NCI-H146 treated with DMSO at 0.1 percent for 48 hours (cell line): ENCODE results near the gene ADIPOQ.
"Not testable (repeated sequence)": the region's sequence is repeated elsewhere in the genome, so short reads cannot be mapped to it uniquely, and the experiment has no call there.

Source experiments
- DNase-seq: peaks from one replicate; lab custom pipeline; 2025; ENCODE audit not compliant: unreplicated experiment; lab: John Stamatoyannopoulos, UW

ADIPOQ gene

DNA sequence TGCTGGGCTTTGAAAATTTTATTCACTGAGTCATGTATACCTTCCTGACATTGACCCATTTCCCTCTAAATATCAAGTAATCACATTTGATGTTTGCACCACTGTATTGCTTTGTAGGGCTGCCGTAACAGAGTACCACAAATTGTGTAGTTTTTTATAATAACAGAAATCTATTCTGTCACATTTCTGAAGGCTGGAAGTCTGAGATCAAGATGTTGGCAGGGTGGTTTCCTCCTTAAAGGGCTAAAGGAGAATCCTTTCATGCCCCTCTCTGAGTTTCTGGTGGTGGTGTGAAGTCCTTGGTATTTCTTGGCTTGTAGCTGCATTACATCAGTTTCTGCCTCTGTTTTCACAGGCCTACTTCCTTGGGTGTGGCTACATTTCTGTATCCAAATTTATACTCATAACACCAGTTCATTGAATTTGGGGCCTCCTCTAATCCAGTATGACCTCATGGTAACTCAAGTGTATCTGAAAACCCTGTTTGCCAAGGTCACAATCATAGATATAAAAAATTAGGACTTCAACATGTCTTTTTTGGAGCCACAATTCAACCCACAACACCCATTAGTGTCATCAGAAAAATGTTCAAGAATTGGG lies 58.7 kb downstream of the ADIPOQ start:
- DNase-seq: no peak

DNA sequence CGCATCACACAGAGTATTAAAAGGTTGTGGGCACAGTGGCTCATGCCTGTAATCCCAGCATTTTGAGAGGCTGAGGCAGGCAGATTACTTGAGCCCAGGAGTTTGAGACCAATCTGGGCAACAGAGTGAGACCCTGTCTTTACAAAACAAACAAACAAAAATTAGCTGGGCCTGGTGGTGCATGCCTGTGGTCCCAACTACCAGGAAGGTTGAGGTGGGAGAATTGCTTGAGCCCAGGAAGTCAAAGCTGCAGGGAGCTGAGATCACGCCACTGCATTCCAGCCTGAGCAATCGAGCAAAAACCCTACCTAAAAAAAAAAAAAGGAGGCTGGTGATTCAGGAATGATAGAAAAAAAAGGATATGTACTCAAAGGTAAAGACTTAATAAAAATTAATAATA lies 59.6 kb downstream of the ADIPOQ start:
- no peak for DNase-seq

DNA sequence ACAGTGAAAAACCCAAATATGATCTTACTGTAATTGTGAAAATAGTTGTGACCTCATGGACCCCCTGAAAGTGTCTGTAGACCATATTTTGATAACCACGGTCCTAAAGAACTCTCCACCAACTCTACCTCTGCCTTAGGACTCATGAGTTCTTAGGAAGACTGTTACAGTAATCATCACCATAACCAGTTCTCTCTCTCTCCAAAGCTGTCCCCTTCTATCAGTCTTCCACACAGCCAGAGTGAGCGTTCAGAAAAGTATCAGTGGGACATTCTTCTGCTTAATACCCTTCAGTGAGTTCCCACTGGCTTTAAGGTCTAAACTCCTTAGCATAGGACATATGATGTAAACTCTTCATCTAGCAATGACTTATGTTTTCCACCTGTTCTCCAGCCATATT lies 60.2 kb downstream of the ADIPOQ start:
- DNase-seq: no peak

DNA sequence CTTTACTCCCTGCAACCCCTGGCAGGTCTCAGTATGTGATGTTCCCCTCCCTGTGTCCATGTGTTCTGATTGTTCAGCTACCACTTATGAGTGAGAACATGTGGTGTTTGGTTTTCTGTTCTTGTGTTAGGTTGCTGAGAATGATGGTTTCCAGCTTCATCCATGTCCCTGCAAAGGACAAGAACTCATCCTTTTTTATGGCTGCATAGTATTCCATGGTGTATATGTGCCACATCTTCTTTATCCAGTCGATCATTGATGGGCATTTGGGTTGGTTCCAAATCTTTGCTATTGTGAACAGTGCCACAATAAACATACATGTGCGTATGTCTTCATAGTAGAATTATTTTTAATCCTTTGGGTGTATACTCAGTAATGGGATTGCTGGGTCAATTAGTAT lies 61.2 kb downstream of the ADIPOQ start:
- DNase-seq: not testable (repeated sequence)

DNA sequence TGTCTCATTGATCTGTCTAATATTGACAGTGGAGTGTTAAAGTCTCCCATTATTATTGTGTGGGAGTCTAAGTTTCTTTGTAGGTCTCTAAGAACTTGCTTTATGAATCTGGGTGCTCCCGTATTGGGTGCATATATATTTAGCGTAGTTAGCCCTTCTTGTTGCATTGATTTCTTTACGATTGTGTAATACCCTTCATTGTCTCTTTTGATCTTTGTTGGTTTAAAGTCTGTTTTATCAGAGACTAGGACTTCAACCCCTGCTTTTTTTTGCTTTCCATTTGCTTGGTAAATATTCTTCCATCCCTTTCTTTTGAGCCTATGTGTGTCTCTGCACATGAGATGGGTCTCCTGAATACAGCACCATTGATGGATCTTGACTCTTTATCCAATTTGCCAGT lies 64.6 kb downstream of the ADIPOQ start:
- not testable (repeated sequence) for DNase-seq
